SW 1271 (cell line): Measurements from ENCODE around the gene STX4.

Experiments
- DNase-seq, 2 experiments: peaks; one replicate each; lab custom pipeline; 2025; lab: John Stamatoyannopoulos, UW

The STX4 gene, protein sequence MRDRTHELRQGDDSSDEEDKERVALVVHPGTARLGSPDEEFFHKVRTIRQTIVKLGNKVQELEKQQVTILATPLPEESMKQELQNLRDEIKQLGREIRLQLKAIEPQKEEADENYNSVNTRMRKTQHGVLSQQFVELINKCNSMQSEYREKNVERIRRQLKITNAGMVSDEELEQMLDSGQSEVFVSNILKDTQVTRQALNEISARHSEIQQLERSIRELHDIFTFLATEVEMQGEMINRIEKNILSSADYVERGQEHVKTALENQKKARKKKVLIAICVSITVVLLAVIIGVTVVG

DNA sequence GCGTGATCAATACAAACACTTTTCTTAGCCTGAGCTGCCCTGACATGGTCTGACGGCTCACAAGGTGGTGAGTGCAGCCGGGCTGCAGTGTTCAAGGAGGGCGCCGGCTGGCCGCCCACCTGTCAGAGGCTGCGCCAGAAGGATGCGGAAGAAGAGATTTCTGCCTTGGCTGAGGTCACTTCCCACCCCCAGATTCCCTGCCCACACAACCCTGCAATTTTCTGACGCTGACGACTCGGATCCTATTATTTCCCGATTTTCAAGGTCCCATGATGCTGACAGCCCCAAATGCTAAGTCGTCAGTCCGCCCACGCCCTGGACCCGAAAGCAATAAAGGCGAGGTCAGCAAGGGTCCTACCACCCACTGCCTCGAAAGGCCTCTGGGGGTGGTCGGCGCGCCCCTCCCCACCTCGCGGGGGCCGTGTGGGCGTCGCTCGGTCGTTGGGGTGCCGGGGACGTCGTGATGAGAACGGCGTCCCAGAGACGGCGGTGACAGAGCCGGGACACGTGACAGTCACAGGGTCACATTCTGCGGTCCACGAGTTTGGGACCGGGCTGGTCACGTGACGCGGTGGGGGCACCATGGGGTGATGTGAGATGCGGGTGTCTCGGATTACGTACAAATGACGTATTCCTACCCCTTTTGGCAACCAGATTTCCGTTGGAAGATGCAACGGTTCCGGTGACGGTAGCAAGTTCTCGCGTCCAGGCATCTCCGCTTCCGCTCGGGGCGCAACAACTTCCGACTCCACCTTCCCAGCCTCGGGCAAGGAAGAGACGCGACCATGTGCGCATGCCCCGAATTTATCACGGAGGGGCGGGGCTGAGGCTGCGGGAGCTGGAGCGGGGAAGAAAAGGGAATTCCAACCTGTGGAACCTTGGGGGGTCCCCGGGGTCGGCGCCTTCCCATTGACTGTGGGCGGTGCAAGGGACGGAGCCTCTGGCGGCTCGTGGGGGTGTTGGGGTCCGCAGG lies at the start of gene STX4:
Gene STX4, plus strand, starts transcription at position 823 of the 973 bp plus-strand sequence. CDS start 248 bp downstream, outside the sequence.
- peak; percentile 90 to 93 for DNase-seq

DNA sequence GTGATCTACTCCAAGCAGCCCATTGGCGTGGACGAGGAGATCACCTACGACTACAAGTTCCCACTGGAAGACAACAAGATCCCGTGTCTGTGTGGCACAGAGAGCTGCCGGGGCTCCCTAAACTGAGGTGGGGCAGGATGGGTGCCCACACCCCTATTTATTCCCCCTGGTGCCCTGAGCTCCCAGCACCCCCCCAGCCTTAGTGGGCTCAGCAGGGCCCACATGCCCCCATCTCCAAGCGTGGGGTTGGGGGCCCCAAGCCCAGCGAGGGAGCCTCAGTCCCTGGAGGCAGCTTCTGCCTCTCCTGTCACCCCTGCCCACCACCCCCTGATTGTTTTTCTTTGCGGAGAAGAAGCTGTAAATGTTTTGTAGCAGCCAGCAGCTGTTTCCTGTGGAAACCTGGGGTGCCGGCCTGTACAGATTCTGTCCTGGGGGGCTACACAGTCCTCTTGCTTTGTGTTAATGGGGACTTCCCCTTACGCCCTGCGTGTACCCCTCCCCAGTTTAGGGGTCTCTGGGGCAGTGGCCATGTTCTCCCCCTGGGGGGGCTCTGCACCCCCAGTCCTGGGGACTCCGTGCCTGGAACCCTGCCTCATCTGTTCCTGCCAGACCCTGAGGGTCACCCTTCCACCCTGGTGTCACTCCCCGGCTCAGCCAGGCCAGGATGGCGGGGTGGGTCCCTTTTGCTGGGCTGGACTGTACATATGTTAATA lies 49.3 kb upstream of the STX4 start:
- DNase-seq = no peak

DNA sequence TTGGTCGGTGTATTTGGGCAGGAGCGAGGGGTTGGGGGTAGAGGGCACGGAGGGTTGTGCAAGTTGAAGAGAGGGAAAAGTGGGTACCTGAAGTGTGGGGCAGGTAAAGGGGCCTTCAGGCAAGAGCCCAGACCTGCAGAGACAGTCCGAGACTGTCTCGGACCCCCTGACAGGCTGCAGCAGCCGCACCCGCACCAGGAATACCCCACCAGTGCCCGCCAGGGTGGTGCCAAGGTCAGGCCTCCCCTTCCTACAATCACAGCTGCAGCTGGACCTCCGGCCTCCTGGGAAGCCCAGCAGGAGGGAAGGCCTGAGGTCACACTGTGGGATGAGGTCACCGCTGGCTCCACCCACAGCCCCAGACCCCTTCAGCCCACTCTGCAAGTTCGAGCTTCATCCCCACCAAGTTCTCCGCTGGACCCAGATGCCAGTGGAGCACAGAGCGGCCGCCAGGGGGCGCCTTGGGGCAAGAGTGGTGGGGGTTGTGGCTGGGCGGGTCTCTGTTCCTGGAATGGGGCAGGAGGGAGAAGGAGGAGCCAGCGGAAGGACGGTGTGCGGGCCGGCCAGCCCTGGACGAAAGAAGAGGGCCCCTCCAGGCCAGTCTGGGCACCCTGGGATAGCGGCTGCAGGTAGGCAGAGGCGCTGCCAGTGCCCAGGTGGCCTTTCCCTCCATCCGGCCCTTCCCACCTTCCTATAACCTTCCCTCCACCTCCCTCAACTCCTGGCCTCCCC lies 48.5 kb upstream of the STX4 start, which contains the start of gene HSD3B7:
Gene HSD3B7, plus strand, starts transcription at position 539 of the 732 bp plus-strand sequence. CDS start 452 bp downstream, outside the sequence.
- peak; percentile 49 to 77 for DNase-seq

DNA sequence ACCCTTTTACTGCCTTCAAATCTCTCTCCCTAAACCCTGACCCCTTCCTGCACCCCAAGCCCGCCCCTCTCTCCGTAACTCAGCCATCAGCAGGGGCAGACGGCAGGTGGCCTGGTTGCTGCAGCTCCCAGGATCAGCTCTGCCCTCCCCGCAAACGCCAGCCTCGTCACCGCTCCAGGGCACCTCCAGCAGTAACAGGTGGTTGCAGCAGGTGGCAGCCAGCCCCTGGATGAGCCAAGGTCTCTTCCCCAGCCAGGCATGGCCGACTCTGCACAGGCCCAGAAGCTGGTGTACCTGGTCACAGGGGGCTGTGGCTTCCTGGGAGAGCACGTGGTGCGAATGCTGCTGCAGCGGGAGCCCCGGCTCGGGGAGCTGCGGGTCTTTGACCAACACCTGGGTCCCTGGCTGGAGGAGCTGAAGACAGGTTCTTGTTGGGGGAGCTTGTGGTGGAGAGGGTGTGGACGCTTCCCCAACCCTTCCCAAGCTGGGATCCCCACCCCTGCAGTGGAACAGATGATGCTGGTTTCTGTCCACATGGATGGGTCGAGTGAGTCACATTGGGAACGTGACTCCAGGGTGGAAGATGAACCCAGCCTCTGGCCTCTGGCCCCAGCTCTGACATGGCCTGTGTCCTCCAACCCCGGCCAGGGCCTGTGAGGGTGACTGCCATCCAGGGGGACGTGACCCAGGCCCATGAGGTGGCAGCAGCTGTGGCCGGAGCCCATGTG lies 47.8 kb upstream of the STX4 start:
- no peak for DNase-seq

DNA sequence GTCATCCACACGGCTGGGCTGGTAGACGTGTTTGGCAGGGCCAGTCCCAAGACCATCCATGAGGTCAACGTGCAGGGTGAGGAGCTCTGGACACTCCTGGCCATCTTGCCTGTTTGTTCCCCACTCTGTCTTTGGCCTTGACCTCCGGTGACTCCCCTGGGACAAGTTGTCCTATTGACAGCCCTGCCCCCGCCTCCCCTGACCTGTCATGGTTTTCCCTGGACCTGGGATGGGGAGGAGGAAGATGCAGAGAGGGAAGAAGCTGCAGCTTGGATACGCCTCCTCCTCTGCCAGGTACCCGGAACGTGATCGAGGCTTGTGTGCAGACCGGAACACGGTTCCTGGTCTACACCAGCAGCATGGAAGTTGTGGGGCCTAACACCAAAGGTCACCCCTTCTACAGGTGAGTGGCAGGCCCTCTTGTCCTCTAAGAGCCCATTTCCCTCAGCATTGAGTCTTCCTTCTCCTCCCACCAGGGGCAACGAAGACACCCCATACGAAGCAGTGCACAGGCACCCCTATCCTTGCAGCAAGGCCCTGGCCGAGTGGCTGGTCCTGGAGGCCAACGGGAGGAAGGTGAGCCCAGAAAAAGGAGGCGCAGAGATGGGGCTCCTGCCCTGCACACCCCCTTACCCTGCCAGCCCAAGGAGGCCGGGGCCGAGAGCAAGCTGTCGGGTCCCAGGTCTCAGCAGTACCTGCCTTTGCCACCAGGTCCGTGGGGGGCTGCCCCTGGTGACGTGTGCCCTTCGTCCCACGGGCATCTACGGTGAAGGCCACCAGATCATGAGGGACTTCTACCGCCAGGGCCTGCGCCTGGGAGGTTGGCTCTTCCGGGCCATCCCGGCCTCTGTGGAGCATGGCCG lies 47.0 kb upstream of the STX4 start:
- no peak for DNase-seq

DNA sequence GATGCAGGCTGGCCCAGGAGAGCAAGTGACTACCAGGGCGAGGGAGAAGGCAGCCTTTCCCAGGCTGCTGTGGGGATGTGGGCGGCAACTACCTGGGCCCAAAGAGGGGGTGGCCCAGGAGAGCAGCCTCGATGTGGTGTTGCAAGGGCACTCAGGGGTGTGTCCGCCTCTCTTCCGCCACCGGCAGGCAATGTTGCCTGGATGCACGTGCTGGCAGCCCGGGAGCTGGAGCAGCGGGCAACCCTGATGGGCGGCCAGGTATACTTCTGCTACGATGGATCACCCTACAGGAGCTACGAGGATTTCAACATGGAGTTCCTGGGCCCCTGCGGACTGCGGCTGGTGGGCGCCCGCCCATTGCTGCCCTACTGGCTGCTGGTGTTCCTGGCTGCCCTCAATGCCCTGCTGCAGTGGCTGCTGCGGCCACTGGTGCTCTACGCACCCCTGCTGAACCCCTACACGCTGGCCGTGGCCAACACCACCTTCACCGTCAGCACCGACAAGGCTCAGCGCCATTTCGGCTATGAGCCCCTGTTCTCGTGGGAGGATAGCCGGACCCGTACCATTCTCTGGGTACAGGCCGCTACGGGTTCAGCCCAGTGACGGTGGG lies 45.7 kb upstream of the STX4 start:
- DNase-seq = no peak

DNA sequence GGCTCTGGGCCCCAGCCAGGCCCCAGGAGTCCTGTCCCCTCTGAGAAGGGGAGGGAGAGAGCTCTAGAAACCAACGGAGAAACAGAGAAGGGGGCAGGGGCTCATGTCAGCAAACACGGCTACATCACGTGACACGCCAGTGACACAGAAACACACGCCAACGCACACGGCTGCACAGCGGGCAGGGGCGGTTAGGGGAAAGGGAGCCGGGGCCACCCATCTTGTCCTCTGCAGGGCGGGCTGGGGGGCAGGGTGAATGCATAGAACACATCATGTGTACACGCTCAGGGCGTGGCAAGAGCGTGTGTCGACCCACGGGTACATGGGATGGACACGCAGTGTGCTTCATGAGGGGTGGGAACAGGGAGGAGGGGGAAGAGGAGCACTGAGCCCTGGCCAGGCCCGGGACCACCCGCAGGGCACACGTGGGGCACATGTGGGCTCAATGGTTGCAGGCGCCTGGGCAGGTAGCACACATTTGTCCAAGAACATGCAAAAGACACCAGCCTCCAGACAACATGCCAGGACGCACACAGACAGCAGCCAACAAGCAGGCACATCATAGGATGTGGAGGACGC lies 43.8 kb upstream of the STX4 start:
- no peak for DNase-seq

DNA sequence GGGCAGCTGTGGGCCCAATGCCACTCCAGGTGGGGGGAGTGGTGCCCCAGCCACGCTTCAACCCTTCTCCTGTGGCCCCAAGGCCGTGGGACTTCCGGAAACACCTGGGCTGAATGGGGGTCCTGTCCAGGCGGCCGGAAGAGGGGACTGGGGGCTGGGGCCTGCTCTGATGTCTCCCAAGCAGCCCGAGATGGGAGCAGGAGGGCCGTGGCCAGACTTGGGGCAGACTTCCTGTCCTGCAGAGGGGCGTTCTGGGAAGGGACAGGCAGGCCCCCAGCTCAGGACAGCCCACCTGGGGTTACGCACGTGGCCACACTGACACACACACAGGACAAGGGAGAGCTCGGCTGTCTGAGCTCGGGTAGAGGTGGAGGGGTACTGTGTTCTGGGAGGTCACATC lies 43.3 kb upstream of the STX4 start:
- no peak for DNase-seq

DNA sequence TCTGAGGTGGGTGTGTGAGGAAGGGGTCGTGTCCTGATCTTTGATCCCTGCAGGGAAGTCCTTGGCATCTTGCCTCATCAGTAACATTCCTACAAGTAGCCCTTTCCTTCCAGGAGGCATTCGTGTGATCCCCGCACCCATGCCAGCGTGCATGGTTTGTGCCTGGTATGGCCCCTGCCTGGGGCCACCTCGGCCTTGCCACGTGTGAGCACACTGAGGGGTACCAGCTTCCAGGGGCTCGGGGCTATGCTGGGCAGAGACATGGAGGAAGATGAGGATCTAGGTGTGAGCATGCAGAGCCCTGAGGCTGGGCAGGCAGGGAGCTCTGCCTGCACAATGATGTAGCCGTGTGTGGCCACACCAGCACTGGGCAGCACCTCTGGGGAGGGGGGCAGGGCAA lies 42.3 kb upstream of the STX4 start:
- no peak for DNase-seq

DNA sequence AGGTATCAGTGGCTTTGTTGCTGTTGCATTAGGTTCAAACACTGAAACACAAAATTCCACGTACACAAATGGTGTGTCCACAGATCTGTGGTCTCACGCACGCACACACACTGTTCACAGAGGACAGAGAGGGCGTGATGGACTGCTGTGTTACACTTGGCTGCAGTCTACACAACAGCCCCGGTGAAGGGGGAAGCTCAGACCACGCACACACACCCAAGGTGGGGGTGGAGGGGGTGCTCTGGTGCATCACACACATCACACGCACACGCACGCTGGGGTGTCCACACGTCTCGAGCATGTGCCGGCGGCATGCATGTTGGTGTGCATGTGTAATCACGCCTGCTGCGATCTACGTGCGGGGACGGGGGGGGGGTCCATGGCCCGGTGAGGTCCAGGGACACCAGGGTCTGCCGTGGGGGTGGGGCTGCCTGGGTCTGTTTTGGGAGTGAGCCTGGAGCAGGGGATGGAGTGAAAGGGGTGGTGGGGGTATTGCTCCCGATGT lies 41.0 kb upstream of the STX4 start:
- DNase-seq = no peak

DNA sequence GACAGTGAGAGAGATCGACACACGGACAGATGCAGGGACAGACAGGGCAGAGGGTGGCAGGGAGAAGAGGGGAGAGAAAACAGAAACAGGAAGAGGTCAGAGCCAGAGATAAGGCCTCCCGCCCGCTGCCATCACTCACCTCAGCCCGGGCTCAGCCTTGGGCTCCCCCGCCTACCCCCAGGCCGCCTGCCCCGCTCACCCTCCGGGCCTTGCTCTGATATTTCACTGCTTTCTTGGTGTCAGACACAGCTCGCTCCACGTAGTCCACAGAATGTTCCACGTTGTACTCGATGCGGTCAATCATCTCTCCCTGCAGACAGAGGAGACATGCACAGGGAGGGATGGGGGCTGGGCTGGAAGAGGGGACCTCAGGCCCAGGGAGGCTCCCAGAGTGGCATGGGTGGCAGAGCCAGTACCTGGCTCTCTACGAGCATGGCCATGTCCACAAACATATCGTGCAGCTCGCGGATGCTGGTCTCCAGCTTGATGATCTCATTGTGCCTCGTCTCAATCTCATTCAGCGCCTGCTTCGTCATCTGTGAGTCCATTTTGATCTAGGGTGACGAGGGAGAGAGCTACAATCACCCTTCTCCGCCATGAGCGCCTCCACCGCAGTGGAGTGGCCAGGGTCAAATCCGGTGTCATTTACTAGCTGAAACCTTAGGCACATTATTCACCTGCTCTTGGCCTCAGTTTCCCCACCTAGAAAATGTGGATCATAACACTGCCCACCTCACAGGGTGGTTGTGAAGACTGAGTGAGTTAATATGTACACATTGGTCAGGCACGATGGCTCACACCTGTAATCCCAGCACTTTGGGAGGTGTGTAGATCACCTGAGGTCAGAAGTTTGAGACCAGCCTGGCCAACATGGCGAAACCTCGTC lies 40.2 kb upstream of the STX4 start:
- DNase-seq = no peak

DNA sequence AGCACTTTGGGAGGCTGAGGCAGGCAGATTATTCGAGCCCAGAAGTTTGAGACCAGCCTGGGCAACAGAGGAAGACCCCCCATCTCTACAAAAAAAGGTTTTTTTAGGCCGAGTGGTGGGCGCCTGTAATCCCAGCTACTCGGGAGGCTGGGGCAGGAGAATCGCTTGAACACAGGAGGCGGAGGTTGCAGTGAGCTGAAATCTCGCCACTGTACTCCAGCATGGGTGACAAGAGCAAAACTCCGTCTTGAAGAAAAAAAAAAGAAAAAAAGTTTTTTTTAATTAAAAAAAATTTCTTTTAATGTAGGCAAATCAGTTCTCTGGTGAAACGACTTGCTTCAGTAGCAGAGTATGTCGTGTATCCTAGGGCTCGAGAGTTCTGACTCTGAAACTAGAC lies 37.4 kb upstream of the STX4 start:
- DNase-seq = no peak

DNA sequence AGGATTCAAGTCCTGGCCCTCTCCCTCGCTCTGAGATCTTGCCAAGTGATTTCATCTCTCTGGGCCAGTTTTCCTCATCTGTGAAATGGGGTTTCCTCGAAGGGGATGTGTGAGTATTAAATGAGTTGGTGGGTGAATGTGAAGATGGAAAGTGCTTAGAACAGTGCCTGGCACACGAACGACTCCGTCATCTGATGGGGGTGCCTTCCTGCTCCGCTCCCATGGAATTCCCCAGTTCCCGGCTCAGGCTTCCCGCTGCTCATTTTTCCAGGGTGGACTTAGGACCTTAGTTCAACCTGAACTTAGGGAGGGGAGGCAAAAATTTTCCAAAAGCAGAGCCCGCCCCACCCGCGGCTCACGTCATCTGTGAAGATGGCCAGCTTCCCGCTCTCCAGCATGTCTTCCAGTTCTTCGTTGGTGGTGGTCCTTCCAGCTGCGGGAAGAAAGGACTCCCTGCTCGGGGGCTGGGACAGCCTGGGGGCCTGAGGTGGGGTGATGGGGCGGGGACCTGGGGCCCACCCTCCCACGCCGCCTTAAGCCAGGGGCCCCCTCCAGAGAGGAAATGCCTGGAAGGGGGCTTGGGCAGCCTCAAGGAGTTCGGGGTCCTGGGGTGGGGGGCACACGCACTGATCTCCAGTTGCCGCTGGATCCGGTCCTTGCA lies 36.9 kb upstream of the STX4 start:
- peak in 1 of 2 experiments; percentile 31 for DNase-seq

DNA sequence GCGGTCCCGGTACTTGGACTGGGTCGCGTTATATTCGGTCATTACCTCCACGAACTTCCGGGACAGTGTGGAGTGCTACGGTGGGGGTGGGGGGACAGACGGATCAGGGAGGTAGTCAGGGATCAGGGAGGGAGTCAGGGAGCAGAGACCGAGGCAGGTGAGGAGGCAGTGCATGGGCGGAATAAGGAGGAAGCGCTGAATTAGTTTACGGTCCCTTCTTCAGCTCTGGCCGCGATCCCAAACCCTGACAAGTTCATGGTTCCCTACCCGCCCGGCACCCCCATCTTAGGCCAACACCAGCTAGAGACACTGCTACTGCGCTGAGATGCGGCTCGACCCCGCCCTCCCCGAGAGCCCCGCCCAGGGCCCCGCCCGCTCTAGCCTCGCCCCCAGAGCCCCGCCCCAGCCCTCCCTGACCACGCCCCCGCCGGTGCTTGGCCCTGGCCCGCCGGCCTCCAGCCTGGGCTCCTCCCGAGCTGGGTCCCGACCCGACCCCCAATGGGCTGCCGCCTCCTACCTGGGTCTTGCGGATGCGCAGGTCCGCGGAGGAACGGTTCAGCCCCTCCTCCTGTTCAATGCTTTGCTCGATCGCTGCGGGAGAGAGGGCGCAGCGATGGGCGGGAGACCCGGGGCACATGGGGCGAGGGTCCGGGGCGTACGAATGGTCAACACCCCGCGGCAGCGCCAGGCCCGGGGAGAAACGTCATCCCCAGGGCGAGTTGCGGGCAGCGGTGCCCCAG lies 36.2 kb upstream of the STX4 start:
- peak in 1 of 2 experiments; percentile 77 for DNase-seq

DNA sequence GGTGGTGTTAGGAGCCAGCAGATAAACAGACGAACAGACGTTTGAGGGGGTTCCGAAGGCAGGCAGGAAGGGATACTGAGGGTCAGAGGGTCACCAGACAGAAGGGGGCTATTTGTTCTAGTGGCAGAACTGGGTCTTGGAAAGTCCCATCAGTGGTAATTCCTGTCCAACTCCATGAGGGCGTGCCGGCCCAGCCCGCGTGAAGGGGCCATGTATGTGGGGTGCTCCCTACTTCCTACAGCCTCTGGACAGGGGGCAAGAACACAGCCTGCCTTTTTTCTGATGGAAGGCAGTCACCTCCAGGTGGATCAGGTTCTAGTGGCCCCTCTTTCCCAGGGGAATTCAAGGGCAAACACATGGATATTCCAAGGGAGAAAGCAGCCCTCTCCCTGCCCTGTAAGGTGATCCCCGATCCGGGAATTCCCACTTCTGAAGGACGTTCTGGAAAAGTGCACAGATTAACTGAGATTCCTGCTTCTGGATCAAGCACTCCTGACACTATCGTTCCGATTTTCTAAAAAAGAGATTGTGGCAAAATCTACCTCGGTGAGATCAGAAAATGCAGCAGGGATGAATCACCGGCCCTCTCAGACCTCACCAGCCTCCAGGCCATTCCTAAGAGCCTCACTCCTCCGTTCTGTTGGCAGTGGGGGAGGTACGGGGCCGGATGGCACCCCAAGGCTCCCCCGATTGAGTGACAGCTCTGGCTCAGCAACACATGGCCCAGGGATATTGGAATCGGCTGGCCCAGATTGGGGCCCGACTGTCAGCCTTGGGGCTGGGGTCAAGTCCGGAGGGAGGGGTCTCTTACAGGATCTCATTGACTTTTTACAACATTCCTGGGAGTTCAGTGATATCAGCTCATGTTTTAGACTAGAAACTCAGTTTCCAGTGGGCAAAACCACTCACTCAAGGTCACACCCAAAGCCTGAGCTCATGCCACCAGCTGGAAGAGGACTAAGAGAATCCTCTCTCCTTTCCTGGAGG lies 35.3 kb upstream of the STX4 start:
- DNase-seq = peak; percentile 32 to 74
